HL-60 (cell line): Measurements from ENCODE around the gene TMEM221.

Source experiments
- POLR2AphosphoS5 ChIP-seq: IDR thresholded peaks from 2 replicates; pipeline ENCODE4 v1.6.1; 2012; ENCODE audit warnings: low read depth
- TF ChIP-seq, protein P1 (sequence below): IDR thresholded peaks from one replicate; pipeline ENCODE4 v1.5.1; 2011; ENCODE audit warnings: low read length, control low read depth, inconsistent platforms; ENCODE audit not compliant: insufficient read depth

DNA sequence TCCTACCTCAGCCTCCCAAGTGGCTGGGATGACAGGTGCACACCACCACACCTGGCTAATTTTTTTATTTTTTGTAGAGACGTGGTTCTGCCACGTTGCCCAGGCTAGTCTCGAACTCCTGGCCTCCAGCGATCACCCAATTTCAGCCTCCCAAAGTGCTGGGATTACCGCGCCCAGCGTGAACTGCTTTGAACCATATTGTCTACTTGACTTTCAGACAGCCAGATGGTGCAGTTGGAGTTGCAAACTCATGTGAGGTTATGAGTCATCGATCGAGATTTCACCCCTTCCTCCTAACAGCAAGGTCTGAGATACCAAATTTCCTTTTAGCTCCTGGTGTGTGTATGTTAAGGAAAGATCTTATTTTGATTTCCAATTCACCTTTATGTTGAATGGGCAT, 24.6 kb upstream of the TMEM221 start:
- TF ChIP-seq, protein P1, sequence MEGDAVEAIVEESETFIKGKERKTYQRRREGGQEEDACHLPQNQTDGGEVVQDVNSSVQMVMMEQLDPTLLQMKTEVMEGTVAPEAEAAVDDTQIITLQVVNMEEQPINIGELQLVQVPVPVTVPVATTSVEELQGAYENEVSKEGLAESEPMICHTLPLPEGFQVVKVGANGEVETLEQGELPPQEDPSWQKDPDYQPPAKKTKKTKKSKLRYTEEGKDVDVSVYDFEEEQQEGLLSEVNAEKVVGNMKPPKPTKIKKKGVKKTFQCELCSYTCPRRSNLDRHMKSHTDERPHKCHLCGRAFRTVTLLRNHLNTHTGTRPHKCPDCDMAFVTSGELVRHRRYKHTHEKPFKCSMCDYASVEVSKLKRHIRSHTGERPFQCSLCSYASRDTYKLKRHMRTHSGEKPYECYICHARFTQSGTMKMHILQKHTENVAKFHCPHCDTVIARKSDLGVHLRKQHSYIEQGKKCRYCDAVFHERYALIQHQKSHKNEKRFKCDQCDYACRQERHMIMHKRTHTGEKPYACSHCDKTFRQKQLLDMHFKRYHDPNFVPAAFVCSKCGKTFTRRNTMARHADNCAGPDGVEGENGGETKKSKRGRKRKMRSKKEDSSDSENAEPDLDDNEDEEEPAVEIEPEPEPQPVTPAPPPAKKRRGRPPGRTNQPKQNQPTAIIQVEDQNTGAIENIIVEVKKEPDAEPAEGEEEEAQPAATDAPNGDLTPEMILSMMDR, result no peak
- TF ChIP-seq POLR2AphosphoS5, result no peak
